IPS DF 6.9 (cell line): ENCODE measurements around the gene DCLK1.

Experiments used
- DNase-seq: peaks from one replicate; pipeline ENCODE4 v3.0.0-alpha.2; 2013; ENCODE audit warnings: low read depth, low spot score
- H3K27ac ChIP-seq: one replicate; pipeline ENCODE4 v1.5.1; 2013; ENCODE audit warnings: low read length, control low read depth
- H3K27me3 ChIP-seq: 2 replicates; pipeline ENCODE4 v1.6.1; 2013; ENCODE audit warnings: mild to moderate bottlenecking, low read length; ENCODE audit not compliant: control insufficient read depth, insufficient read depth
- H3K36me3 ChIP-seq: 2 replicates; pipeline ENCODE4 v1.6.1; 2013; ENCODE audit warnings: low read length; ENCODE audit not compliant: control insufficient read depth, insufficient read depth
- H3K4me1 ChIP-seq: 2 replicates; pipeline ENCODE4 v1.6.1; 2013; ENCODE audit warnings: low read length; ENCODE audit not compliant: control insufficient read depth, insufficient read depth
- H3K4me3 ChIP-seq: 2 replicates; pipeline ENCODE4 v1.5.1; 2013; ENCODE audit warnings: mild to moderate bottlenecking, low read length
- H3K9me3 ChIP-seq: 2 replicates; pipeline ENCODE4 v1.6.1; 2013; ENCODE audit warnings: low read length, inconsistent platforms; ENCODE audit not compliant: control insufficient read depth, insufficient read depth
- WGBS: extraction: QIAGEN DNeasy Blood & Tissue Kit; methylation state at CpG from one replicate; pipeline ENCODE4 v1.1.7; 2013; ENCODE audit warnings: mixed read lengths, missing lambda C conversion rate; ENCODE audit not compliant: insufficient read length, insufficient coverage; 5-methylcytosine and 5-hydroxymethylcytosine counted together

The DCLK1 gene

DNA sequence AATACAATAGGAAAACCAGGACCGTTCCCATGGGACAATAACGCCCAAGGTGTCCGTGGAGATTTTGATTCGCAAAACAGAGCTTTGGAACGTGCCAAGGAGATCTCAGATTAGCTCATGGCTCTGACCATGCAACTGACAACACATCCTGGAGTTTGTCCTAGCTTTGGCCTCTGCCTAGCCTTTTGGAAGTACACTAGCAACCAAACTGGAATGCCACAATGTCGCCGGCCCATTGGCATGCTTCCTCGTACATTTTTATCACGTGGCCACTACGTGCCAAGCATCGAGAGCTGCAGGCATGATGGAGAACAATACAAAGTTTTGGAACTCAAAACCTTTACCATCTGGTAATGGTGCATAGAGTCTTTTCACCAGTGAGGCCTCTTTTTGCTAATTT, 256.5 kb downstream of the DCLK1 start:
- Histone ChIP-seq H3K27me3 (no peaks in the 10 kb centered on the region), H3K27ac (no peak overlapping the region), H3K36me3 (no peaks in the 10 kb centered on the region), H3K4me1 (no peaks in the 10 kb centered on the region), H3K4me3 (no peak overlapping the region), H3K9me3 (no peaks in the 10 kb centered on the region)
- WGBS, result no CpG with 5 or more reads among the region's 11 CpGs
- no peak for DNase-seq

DNA sequence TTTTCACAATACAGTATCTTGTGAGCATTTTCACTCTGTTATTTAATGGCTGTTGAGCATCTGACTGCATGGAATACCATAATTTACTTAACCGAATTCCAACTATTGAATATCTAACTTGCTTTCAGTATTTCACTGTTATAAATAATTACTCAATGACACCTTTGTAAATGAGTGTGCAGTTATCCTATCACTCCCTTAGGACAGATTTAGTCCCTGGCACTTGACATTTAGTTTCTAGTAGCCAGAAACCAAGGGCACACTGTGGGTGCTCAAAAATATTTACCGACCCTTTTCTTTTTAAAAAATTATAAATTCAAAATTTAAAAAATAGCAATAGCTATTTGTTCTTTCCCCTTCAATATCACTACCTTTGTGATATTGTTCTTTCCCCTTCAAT, 258.8 kb downstream of the DCLK1 start:
- no peak overlapping the region for H3K4me3 ChIP-seq
- 100% methylated on average over 1 of the region's 2 CpGs for WGBS

DNA sequence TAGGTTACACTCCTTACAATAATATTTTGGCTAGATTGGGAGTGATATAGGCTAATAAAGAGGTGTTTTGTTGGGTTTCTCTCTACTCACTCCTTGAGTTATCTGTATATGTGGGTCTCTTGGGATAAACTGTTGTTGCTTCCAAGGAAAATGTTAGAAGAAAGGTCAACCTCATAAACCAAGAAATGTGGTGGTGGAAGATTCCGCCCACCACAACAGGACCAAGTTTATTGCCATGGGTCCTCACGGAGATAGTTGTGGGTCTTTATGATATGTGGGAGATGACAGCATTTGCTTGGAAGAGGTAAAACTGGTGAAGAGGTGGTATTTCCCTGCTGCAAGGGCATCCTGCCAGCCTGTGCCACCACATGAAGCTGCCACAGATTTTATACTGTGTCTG, 259.6 kb downstream of the DCLK1 start:
- H3K4me1 ChIP-seq, result no peaks in the 10 kb centered on the region
- H3K36me3 ChIP-seq, result no peaks in the 10 kb centered on the region
- H3K4me3 ChIP-seq, result no peak overlapping the region
- no peak for DNase-seq
- no CpG with 5 or more reads among the region's 2 CpGs for WGBS
- H3K9me3 ChIP-seq, result no peaks in the 10 kb centered on the region
- no peaks in the 10 kb centered on the region for H3K27me3 ChIP-seq
- H3K27ac ChIP-seq, result no peak overlapping the region

More for the DNA sequence above, 258.8 kb downstream of the DCLK1 start:
- H3K27ac ChIP-seq, result no peak overlapping the region
- no peaks in the 10 kb centered on the region for H3K9me3 ChIP-seq
- no peaks in the 10 kb centered on the region for H3K36me3 ChIP-seq
- DNase-seq, result no peak
- no peaks in the 10 kb centered on the region for H3K4me1 ChIP-seq
- H3K27me3 ChIP-seq, result no peaks in the 10 kb centered on the region

DNA sequence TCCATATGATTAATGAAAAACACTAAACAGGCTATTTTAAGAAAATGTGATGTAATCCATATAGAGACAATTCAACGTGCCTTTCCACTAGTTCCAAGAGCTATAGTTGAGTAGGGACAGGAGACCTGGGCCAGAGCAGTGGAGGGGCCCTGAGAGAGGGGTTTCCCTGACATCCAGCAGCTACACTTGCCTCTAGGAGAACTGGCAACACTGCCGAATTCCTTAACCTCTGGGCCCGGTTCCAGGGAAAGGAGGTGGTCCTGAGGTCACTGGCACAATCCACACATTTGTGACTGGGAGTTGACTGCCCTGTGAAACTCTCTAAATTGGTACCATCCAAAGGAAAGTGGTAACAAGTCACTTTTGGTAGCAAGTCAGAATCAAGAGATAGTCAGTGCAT, 264.4 kb downstream of the DCLK1 start:
- WGBS, result no CpG with 5 or more reads among the region's 3 CpGs
- DNase-seq, result no peak
- no peak overlapping the region for H3K4me3 ChIP-seq
- no peaks in the 10 kb centered on the region for H3K4me1 ChIP-seq
- H3K36me3 ChIP-seq, result no peaks in the 10 kb centered on the region
- no peaks in the 10 kb centered on the region for H3K9me3 ChIP-seq
- H3K27ac ChIP-seq, result no peak overlapping the region
- H3K27me3 ChIP-seq, result no peaks in the 10 kb centered on the region

DNA sequence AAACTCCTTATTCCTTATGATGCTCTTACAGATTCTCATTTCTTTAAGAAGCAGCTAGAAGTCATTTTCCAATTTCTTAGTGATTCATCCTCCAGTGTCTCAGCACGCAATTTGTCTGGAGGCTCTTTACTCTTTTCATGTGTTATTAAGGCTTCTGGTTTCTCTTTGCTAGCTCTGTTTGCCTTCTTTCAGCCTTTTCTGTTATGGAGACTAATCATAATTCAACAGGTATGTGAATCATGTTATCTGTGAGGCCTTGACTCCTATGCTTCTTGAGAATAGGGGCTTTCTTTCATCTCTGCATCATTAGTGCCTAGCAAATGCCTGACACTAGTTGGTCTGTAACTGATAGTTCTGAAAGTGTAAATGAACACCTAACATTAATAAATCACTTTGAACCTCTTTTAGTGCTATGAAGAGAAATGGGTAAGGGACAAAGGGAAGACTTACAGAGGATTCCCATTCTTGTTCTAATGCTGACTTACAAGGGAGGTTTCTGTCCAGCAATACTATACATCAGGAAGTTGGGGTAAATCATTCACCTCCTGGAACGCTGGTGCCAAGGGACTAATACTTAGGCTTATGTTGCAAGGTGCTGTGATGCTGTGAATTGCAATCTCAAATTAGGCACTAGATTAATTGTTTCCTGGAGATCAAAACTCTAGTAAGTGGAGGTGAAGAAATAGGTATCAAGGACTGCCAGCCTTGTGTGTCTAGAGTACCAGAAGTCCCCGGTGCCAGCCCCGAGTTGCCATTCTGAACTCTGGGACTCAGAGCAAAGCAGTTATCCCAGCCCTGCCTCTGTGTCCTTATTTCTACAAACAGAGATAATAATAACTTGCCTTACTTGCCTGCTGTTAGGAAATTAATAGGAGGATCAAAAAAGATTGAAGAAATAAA, 265.6 kb downstream of the DCLK1 start:
- no peak overlapping the region for H3K27ac ChIP-seq
- no peaks in the 10 kb centered on the region for H3K27me3 ChIP-seq
- H3K4me1 ChIP-seq, result no peaks in the 10 kb centered on the region
- no peak for DNase-seq
- no peaks in the 10 kb centered on the region for H3K36me3 ChIP-seq
- H3K4me3 ChIP-seq, result no peak overlapping the region
- H3K9me3 ChIP-seq, result no peaks in the 10 kb centered on the region
- no CpG with 5 or more reads among the region's 4 CpGs for WGBS

DNA sequence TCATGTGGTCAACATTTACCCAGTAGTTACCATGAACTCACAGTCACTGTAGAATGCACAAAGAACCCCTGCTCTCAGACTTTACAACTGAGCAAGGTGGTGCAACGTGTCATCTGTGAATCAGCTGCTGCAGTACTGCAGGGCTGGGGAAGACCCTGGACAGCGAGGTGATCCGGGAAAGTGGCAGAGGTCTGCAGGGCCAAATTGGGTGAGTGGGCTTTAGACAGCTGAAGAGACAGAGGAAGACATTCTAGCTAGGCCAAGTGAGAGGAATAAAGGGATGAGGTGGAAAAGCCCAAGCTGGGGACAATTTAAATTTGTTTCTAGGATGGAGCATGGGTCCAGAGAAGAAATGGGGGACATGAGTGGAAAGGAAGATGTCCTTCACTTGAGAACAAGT, 270.5 kb downstream of the DCLK1 start:
- Histone ChIP-seq H3K4me1 (peaks cover 1% of the 10 kb centered on the region; the same call in 1 of the 2 replicates), H3K36me3 (no peaks in the 10 kb centered on the region)
- no CpG with 5 or more reads among the region's 3 CpGs for WGBS

DNA sequence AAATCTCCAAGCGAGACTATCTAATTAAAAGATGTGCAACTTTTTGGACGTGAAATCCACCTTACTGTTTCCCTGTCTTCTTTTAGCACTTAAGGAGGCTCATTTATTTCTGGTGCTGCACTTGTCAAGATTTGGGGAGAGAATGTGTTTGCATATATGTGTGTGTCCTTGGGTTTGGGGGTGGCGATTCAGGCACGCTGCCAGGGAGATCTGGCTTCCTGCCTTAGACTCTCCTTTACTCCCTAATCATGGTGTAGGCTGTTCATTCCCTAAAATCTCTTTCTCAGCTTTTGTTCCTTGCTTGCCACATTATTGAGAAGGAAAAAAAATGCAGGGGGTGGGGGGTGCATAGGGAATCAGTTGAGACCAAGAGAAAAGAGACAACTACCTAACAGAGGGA, 271.2 kb downstream of the DCLK1 start:
- Histone ChIP-seq H3K4me1 (peaks cover 1% of the 10 kb centered on the region; the same call in 1 of the 2 replicates), H3K36me3 (no peaks in the 10 kb centered on the region), H3K4me3 (no peak overlapping the region), H3K9me3 (no peaks in the 10 kb centered on the region), H3K27ac (no peak overlapping the region), H3K27me3 (no peaks in the 10 kb centered on the region)
- no peak for DNase-seq
- no CpG with 5 or more reads among the region's 4 CpGs for WGBS

More for the DNA sequence above, 270.5 kb downstream of the DCLK1 start:
- Histone ChIP-seq H3K27ac (no peak overlapping the region), H3K27me3 (no peaks in the 10 kb centered on the region), H3K4me3 (no peak overlapping the region), H3K9me3 (no peaks in the 10 kb centered on the region)
- DNase-seq, result no peak

DNA sequence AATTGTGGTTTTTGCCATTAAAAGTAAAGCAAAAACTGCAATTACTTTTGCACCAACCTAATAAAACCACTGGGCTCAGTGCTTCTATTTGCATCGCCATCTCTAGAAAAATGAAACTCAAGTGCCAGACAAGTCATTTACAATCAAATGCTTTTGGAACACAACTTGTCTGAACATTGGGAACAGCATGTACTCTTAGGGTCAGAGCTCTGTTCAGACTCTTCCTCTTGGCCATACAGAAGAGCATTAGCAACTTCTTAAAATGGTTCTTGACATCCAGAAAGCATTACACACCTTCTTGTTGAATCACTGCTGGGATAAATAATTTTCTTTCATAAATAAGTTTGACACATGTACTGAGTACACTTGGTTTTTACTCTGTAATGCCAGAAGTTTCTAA, 272.5 kb downstream of the DCLK1 start:
- Histone ChIP-seq H3K9me3 (no peaks in the 10 kb centered on the region), H3K36me3 (no peaks in the 10 kb centered on the region), H3K27ac (no peak overlapping the region), H3K27me3 (no peaks in the 10 kb centered on the region), H3K4me1 (peaks cover 5% of the 10 kb centered on the region), H3K4me3 (no peak overlapping the region)
- no peak for DNase-seq
- no CpG with 5 or more reads among the region's 1 CpG for WGBS

DNA sequence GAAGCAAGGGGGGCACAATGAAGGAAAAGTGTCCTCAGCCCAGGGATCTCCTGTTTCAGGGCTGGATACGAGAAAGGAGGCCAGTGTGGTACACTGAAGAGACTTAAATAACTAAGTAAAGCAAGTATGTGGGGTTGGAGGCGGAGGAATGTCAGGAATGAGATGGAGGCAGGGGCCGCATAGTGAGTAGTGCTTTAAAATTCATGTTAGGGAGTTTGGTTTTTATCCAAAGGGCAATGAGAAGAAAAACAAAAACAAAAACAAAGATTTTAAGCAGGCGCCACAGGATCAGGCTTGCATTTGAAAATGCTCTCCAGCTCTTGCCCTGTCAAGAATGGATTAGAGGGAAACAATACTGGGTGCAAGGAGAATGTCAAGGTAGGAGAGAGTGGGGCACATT, 273.4 kb downstream of the DCLK1 start:
- peak; percentile 60 for DNase-seq
- no peak overlapping the region for H3K4me3 ChIP-seq
- H3K36me3 ChIP-seq, result no peaks in the 10 kb centered on the region
- peak overlapping the region; percentile 21 for H3K27ac ChIP-seq
- no CpG with 5 or more reads among the region's 4 CpGs for WGBS
- H3K9me3 ChIP-seq, result no peaks in the 10 kb centered on the region
- peaks cover 5% of the 10 kb centered on the region for H3K4me1 ChIP-seq
- no peaks in the 10 kb centered on the region for H3K27me3 ChIP-seq

DNA sequence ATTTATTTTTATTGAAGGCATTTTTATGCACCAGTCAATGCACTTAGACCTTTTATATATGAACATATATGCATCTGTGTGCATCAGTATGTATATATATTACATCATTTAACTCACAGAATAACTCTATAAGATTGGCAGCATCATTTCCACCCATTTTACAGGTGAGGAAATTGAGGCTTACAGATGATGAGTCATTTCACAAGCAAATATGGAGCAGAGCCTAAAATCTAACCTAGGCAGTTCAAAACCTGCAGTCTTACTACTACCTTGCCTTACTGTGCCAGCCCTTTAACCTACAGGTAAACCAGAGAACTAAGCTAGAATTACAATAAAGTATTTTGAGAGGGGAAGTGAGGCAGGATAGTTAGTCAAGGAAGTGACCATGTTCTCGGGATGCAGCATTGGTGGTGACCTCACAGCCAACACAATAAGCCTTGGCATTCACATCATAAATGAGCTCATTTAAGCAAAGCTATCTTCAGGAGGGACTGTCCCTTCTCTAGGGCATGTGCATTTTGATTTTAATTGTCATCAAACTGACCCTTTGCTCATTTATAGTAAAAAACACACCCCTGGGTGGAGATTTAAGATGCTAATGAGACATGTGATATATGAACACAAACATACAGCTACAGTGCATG, 274.3 kb downstream of the DCLK1 start:
- no peak overlapping the region for H3K4me3 ChIP-seq
- no peaks in the 10 kb centered on the region for H3K9me3 ChIP-seq
- H3K4me1 ChIP-seq, result peaks cover 5% of the 10 kb centered on the region
- H3K27ac ChIP-seq, result no peak overlapping the region
- DNase-seq, result no peak
- no peaks in the 10 kb centered on the region for H3K27me3 ChIP-seq
- H3K36me3 ChIP-seq, result no peaks in the 10 kb centered on the region
- no CpG with 5 or more reads among the region's 1 CpG for WGBS
